GM21825 (cell line): ENCODE data around the gene TMUB1.
A peak's percentile ranks its signal among the peaks of the same experiment; 100 is the strongest.

Experiments
- ATAC-seq: cut with Tn5 transposase; IDR thresholded peaks from one replicate; pipeline ENCODE4 v1.9.1; 2021; ENCODE audit warnings: mild to moderate bottlenecking, moderate library complexity; ENCODE audit not compliant: unreplicated experiment

The TMUB1 gene

DNA sequence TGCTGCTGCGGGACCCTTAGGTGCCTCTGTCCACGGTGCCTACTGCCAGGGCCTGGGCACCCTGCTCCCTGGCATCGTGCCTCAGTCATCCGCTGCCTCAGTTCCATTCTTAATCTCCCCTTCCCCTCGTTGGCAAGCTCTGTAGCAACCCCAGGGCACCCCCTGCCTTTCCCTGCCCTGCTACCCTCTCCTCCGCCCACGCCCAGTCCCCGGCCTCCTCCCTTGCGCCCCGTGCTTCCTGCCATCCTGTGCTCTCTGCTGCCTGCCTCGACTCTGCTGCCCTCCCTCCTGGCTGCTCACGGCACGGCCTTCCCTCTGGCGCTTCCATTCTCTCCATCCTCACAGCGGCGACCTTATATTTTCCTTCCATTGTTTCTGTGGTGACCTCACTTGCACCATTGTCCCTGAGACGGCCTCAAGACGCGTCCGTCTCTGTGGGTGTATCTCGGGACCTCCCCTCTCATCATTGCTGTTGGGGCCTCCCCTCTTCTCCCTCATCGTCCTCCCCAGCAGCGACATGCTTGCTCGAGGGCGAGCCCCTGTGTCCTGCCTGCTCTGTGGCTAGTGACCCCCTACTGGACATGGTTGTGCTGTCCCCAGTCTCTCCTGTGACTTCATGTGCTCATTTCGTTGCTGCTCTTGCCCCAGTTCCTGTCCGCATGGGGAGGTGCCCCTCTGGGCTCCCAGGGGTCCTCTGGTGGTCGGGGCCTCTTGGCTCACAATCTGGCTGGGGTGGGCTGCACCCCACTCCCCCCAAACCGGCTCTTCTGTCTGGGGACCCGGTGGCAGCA is 38.3 kb upstream of the TMUB1 start:
- ATAC-seq: no peak

DNA sequence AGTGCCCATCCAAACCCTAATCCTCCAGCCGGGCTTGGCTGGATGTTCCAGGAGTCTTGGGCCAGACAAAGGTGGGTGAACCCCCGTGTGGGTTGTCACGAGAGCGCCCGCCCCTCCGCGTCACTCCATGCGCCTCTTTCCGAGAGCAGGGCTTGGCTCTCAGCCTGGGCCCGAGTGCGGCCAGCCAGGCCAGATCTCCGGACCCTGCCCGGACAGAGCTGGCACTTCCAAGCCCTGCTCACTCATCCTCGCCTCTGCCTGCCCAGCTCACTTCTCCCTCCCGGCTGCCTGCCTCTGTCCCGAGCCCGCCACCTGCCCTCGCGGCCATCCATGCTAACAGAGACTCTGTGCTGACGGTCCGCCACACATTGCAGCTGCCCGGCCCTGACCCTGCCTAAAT is 37.6 kb upstream of the TMUB1 start:
- no peak for ATAC-seq

GRCh38 chr7:151119902-151120301 is 36.6 kb upstream of the TMUB1 start:
- ATAC-seq: no peak

- no peak for ATAC-seq
Measured at GRCh38 chr7:151119055-151119415, 35.7 kb upstream of the TMUB1 start.

- ATAC-seq: no peak
Measured at GRCh38 chr7:151118108-151119054, 35.1 kb upstream of the TMUB1 start.

- no peak for ATAC-seq
Measured at GRCh38 chr7:151117565-151117964, 34.3 kb upstream of the TMUB1 start.

GRCh38 chr7:151116603-151117440 is 33.5 kb upstream of the TMUB1 start:
- no peak for ATAC-seq

GRCh38 chr7:151115836-151116418 is 32.6 kb upstream of the TMUB1 start:
- ATAC-seq: no peak

DNA sequence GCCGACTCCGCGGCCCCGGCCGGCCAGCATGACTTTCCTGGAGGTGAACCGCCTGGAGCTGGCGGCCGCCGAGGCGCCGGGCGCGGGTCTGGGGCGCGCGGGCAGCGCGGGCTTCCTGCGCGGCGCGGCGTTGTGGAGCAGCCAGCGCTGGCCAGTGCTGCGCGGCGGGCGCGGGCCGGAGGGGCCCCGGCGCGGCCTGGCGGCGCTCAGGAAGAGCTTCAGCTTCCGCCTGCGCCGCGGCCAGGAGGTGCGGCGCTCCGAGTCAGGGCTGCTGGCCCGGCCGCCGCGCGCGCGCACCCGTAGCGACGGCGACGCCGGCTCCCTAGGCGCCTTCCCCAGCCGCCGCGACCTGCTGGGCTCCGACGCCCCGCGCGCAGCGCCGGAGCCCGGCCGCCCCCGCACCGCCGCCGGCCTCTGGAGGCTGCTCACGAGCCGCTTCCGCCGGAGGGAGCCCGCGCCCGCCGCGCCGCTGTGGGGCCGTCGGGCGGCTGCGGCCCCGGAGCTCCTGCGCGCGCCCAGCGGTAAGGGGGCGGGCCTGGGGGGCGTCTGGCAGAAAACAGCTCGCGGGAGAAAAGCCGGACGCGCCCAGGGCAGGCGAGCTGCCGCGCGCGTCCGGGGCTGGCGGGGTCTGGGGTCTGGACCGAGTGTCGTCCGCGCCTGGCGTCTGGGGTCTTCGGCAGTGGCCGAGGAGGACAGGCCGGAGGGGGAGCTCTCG is 32.0 kb upstream of the TMUB1 start:
- ATAC-seq: no peak

DNA sequence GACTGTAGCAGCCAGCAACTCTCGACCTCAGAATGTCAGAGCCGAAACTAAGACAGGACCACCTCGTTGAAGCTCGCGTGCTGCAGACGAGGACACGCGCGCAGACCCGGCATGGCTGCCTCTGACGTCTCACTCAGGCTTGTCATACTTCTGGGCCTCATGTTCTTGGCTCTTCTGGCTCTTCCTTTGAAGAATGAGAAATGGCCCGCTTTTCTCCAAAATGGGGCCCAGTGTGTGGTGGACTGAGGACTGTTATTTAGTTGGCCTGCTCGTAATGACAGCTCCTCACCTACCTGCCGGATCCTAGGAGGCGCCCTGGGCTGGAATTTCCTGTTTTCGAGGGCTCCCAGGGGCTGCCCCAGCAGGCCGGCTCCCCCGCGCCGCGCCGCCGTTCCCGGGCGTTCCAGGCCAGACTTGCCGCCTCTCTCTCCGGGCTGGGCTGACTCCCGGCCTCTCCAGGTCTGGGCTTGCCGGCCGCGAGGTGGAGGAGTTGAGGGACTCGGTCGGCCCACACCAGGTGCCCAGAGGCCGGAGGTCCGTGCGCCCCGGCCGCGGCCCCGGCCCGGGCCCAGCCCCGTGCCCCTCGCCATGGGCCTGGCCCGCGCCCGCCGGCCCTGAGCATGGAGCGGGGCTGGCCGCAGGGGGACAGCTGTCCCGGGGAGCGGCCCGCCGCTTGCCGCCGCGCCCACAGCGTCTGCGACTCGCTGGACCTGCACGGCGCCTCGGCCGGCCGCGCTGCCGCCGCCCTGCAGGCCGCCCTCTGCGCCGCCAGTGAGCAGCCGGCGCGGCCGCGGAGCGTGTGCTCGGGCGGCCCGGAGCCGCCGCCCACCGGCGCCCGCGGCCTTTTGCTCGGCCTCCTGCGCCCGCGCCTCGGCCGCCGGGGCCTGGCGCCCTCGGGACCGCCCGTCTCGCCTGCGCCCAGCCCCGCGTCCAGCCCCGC is 31.1 kb upstream of the TMUB1 start:
- no peak for ATAC-seq

- ATAC-seq: no peak
Measured at GRCh38 chr7:151113344-151114150, 30.3 kb upstream of the TMUB1 start.

DNA sequence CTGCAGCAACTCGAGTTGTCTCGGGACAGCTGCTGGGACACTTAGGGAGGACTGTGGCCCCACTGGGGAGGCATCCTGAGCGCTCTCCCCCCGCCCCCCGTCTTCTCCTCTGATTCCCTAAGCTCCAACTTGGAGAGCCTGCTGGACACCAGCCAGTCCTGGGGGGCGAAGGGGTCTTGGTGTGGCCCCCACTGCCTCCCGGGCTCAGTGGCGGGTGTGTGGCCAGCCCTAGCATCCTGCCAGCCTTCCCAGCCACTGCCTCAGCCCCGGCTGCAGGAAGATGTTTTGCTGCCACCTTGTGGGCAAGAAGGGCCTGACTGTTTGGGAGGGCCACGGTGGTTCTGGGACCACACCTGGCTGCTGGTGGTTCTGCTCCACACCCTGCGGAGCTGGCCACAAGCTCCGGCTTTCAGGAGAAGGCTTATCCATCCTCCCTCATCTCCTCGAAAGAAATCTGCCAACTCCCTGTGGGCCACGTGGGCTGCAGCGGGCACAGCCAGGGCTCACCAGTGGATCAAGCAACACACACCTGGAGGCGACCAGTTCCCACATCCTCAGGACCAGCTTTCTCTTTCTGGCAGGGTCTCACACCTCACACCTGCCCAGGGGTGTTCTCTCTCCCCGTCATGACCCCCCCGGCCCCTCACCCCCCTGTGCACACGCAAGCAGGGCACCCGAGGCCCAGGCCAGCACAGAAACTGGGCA is 27.8 kb upstream of the TMUB1 start:
- peak; percentile 79 for ATAC-seq

DNA sequence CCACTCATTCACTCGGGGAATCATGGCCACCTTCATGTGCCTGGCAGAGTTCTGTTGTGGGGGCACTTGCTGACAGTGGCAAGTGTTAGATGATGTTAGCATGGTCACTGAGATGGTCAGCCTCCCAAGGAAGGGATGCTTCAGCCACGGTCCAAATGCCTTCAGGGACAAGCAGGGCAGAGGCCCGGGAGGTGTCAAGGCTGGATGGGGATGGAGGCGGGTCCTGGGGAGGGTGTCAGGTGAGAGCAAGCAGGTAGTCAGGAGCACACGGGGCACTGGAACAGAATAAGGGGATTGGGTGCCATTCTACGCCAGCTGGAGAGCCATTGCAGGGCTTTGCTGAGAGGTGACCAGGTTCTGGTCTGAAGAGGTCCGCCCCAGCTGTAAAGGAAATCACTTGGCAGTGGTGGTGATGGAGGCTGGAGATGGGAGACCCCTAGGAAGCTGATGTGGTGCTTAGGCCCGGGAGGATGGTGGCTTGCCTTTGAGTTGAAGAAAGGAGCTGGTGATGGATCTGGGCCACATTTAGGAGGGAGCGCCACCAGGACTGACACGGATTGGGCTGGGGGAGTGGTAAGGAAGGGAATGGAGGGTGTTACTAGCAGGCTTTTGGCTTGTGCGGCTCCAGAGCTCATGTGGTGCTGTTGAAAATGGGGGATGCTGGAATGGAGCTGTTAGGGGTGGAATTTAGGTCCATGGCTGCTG is 27.1 kb upstream of the TMUB1 start:
- ATAC-seq: no peak

DNA sequence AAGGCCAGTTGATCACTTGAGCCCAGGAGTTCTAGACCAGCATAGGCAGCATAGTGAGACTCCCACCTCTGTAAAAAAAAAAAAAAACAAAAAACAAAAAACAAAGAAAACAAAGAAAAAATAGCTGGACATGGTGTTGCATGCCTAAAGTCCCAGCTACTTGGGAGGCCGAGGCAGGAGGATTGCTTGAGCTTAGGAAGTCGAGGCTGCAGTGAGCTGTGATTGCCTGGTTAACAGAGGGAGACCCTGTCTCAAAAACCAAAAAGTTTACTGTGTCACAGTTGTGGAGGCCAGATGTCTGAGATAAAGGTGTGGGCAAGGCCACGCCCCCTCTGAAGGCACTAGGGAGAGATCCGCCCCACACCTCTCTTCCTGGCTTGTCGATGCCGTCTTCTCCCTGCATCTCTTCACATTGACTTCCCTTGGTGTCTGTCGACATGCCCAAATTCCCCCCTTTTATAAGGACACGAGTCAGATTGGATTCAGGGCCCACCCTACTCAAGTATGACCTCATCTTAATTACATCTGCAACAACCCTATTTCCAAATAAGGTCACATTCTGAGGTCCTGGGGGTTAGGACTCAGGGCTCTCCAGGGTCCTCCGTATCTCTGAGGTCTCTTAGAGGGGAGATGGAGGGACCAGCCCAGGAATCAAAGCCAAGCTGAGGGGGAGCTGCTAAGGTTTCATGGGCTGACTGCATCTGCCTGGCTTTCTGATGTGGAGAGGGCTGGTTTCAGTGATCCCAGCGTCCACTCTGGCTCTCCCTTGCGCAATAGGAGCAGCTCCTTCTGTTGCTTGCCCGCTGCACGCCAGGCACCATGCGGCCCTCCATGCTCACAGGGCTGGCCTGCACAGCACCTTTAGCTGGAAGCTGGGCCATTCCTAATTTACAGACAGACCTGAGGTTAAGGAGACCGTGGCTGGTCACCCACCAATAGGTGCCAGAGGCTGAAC is 26.1 kb upstream of the TMUB1 start:
- no peak for ATAC-seq

GRCh38 chr7:151107882-151108281 is 24.6 kb upstream of the TMUB1 start:
- ATAC-seq: no peak
